ENCODE data around the gene ZMYND15.

DNA sequence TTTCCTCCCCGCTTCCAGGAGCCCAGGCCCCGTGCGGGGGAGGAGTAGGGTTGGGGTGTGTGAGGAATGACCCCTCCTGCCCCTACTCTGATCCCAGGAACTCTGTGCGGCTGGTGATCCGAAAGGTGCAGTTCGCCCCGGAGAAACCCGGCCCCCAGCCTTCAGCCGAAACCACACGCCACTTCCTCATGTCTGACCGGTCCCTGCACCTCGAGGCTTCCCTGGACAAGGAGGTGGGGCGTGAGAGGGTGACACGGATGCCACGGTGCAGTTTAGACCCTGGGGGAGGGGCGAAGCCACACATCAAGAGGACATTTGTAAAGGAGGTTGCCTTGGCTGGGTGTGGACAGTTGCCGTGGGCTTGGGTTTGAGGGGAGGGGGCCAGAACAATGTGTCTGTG lies 21.8 kb upstream of the ZMYND15 start:
- TF ChIP-seq CTCF (conservative IDR thresholded peaks at IDR 0.05; ENCODE audit: low read depth, low read length) (no peak), EZH2 (IDR thresholded peaks at IDR 0.05; ENCODE audit: borderline replicate concordance, low read depth, low read length, poor library complexity, severe bottlenecking) (no peak)

Data from A673 (cell line).